Mucosa of rectum (tissue), 2 donors: ENCODE results near the gene TMEM200C.
A peak's percentile ranks its signal among the peaks of the same experiment; 100 is the strongest.

Source experiments
- H3K27ac ChIP-seq, 2 donors: one replicate each; pipeline ENCODE4 v1.7.0; 2013; ENCODE audit warnings: inconsistent platforms in 2 of 2, low read depth in 2 of 2, low read length in 2 of 2
- H3K27me3 ChIP-seq, 2 donors: one replicate each; pipeline ENCODE4 v1.7.0; 2013; ENCODE audit warnings: low read length in 2 of 2; ENCODE audit not compliant: control insufficient read depth in 2 of 2, insufficient read depth in 2 of 2
- H3K36me3 ChIP-seq, 2 donors: one replicate each; pipeline ENCODE4 v1.7.0; 2013; ENCODE audit warnings: low read length in 2 of 2; ENCODE audit not compliant: control insufficient read depth in 2 of 2, insufficient read depth in 2 of 2
- H3K4me1 ChIP-seq, 2 donors: one replicate each; pipeline ENCODE4 v1.7.0; 2013; ENCODE audit warnings: low read length in 2 of 2, mild to moderate bottlenecking in 1 of 2; ENCODE audit not compliant: control insufficient read depth in 2 of 2, insufficient read depth in 2 of 2
- H3K4me3 ChIP-seq, 2 donors: one replicate each; pipeline ENCODE4 v1.7.0; 2013; ENCODE audit warnings: low read length in 2 of 2
- H3K9ac ChIP-seq, 2 donors: one replicate each; pipeline ENCODE4 v1.7.0; 2013; ENCODE audit warnings: low read length in 2 of 2, low read depth in 1 of 2, mild to moderate bottlenecking in 1 of 2
- H3K9me3 ChIP-seq, 2 donors: one replicate each; pipeline ENCODE4 v1.7.0; 2013; ENCODE audit warnings: low read length in 2 of 2; ENCODE audit not compliant: control insufficient read depth in 2 of 2
- donor health status: healthy.
- donor health status: Normal muscosa, but diverticular disease.

TMEM200C gene

GRCh38 chr18:5895299-5895875, at the start of gene TMEM200C:
TSS of gene TMEM200C (minus strand) at chr18:5895522. CDS start at chr18:5892063, 3,459 bp downstream.
- Histone ChIP-seq H3K4me1 (peaks cover 0 to 2% of the 10 kb centered on the region in 2 donors), H3K9me3 (no peaks in the 10 kb centered on the region), H3K27ac (no peak within 1 kb of the TSS), H3K27me3 (peaks cover 38 to 45% of the 10 kb centered on the region in 2 donors), H3K4me3 (peak within 1 kb of the TSS; percentile 26 to 41), H3K9ac (no peak within 1 kb of the TSS), H3K36me3 (no peaks in the 10 kb centered on the region)

- no peaks in the 10 kb centered on the region for H3K27me3 ChIP-seq
- H3K9me3 ChIP-seq: no peaks in the 10 kb centered on the region
- no peak overlapping the region for H3K4me3 ChIP-seq
- no peaks in the 10 kb centered on the region for H3K36me3 ChIP-seq
- H3K27ac ChIP-seq: no peak overlapping the region
- H3K9ac ChIP-seq: no peak overlapping the region
- no peaks in the 10 kb centered on the region for H3K4me1 ChIP-seq
Observed at GRCh38 chr18:5944448-5944847, 49.1 kb upstream of the TMEM200C start.

DNA sequence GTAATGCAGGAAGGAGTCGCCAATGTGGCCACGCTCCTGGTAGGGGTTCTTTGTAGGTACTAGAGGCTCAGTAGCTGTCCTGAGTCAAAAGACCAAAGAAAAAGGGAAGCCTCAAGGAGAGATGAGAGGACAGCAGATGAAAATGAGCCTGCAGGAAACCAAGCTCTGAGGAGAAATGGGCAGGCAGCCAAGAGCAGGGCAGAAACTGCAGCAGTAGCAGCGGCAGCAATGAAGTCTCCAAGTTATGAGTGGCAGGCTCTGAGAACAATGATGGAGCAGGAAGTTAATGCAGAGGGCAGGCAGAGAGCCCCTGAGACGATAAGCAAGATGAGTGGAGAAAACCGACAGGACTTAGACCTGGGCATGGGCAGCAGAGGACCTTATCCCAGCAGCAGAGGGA, 48.2 kb upstream of the TMEM200C start:
- Histone ChIP-seq H3K9me3 (no peaks in the 10 kb centered on the region), H3K36me3 (no peaks in the 10 kb centered on the region), H3K27me3 (no peaks in the 10 kb centered on the region), H3K4me3 (no peak overlapping the region), H3K27ac (no peak overlapping the region), H3K4me1 (no peaks in the 10 kb centered on the region), H3K9ac (no peak overlapping the region)

- no peaks in the 10 kb centered on the region for H3K4me1 ChIP-seq
- no peaks in the 10 kb centered on the region for H3K36me3 ChIP-seq
- H3K9me3 ChIP-seq: no peaks in the 10 kb centered on the region
- no peaks in the 10 kb centered on the region for H3K27me3 ChIP-seq
- H3K27ac ChIP-seq: no peak overlapping the region
- no peak overlapping the region for H3K9ac ChIP-seq
- H3K4me3 ChIP-seq: no peak overlapping the region
Observed at GRCh38 chr18:5942591-5942990, 47.3 kb upstream of the TMEM200C start.

- H3K36me3 ChIP-seq: no peaks in the 10 kb centered on the region
- no peaks in the 10 kb centered on the region for H3K27me3 ChIP-seq
- H3K4me1 ChIP-seq: no peaks in the 10 kb centered on the region
- H3K9me3 ChIP-seq: no peaks in the 10 kb centered on the region
- H3K27ac ChIP-seq: no peak overlapping the region
- H3K9ac ChIP-seq: no peak overlapping the region
- H3K4me3 ChIP-seq: no peak overlapping the region
Observed at GRCh38 chr18:5941890-5942289, 46.6 kb upstream of the TMEM200C start.

DNA sequence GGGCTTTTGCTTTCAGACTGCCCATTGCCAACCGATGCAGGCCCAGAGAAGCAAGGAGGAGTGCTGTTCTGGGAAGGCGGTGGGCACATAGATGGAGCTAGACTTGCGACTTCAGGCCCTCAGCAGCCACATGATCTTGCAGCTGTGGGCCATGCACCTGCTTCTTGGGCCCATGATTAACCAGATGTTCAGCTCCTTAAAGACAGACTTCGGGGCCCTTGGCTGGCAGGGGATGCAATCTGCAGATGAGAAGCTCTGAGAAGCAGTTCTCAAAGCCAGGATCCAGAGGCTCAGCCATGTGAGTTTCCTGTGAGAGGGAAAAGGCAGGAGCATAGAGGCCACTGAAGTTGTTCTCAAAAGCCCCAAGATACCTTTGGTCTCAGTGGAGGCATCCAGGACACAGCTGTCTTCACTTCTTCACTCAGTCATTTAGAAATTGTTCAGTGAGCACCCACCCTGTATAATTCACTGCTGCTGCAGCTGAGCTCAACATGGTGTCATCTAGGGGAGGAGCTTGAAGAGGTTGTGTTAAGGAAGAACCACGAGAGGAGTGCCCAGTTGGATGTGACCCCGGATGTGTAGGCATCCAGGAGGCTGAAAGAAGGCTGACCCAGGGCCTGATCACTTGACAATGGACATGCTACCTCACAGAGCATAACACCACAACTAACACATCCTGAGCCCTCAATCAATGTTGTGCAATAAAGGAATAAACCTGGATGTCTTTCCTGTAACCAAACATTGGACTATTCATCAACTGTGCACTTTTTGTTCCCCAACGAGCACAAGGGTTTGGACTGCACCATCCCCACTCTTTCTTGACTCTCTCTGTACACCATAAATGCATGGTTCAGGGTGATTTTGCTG, 44.7 kb upstream of the TMEM200C start:
- no peaks in the 10 kb centered on the region for H3K27me3 ChIP-seq
- no peaks in the 10 kb centered on the region for H3K36me3 ChIP-seq
- no peaks in the 10 kb centered on the region for H3K4me1 ChIP-seq
- no peak overlapping the region for H3K4me3 ChIP-seq
- no peaks in the 10 kb centered on the region for H3K9me3 ChIP-seq
- no peak overlapping the region for H3K9ac ChIP-seq
- no peak overlapping the region for H3K27ac ChIP-seq

- Histone ChIP-seq H3K9me3 (no peaks in the 10 kb centered on the region), H3K4me1 (no peaks in the 10 kb centered on the region), H3K27me3 (no peaks in the 10 kb centered on the region), H3K27ac (no peak overlapping the region), H3K4me3 (no peak overlapping the region), H3K9ac (no peak overlapping the region), H3K36me3 (no peaks in the 10 kb centered on the region)
Observed at GRCh38 chr18:5937795-5938194, 42.5 kb upstream of the TMEM200C start.

GRCh38 chr18:5937121-5937520, 41.8 kb upstream of the TMEM200C start:
- Histone ChIP-seq H3K4me1 (no peaks in the 10 kb centered on the region), H3K4me3 (no peak overlapping the region), H3K27me3 (no peaks in the 10 kb centered on the region), H3K9ac (no peak overlapping the region), H3K36me3 (no peaks in the 10 kb centered on the region), H3K27ac (no peak overlapping the region), H3K9me3 (no peaks in the 10 kb centered on the region)

GRCh38 chr18:5930789-5931188, 35.5 kb upstream of the TMEM200C start:
- no peaks in the 10 kb centered on the region for H3K36me3 ChIP-seq
- no peaks in the 10 kb centered on the region for H3K27me3 ChIP-seq
- no peaks in the 10 kb centered on the region for H3K4me1 ChIP-seq
- no peak overlapping the region for H3K4me3 ChIP-seq
- H3K9ac ChIP-seq: no peak overlapping the region
- H3K9me3 ChIP-seq: no peaks in the 10 kb centered on the region
- H3K27ac ChIP-seq: no peak overlapping the region

- H3K27ac ChIP-seq: no peak overlapping the region
- H3K9ac ChIP-seq: no peak overlapping the region
- H3K4me3 ChIP-seq: no peak overlapping the region
- H3K9me3 ChIP-seq: no peaks in the 10 kb centered on the region
- H3K27me3 ChIP-seq: peaks cover 0 to 9% of the 10 kb centered on the region in 2 donors
- H3K4me1 ChIP-seq: no peaks in the 10 kb centered on the region
- H3K36me3 ChIP-seq: no peaks in the 10 kb centered on the region
Observed at GRCh38 chr18:5918205-5918858, 23.0 kb upstream of the TMEM200C start.
